ENCODE measurements around the gene NR2E3. TPM values are rescaled to one million over a fixed set of nuclear protein-coding genes. Genes with fewer than 3 reads are reported as not detected.

NR2E3 gene
- total and polyA plus RNA-seq, 9 of the 15 experiments (the other 6 are each of a cell fraction or from before 2014, with no cell fraction given), result not detected

DNA sequence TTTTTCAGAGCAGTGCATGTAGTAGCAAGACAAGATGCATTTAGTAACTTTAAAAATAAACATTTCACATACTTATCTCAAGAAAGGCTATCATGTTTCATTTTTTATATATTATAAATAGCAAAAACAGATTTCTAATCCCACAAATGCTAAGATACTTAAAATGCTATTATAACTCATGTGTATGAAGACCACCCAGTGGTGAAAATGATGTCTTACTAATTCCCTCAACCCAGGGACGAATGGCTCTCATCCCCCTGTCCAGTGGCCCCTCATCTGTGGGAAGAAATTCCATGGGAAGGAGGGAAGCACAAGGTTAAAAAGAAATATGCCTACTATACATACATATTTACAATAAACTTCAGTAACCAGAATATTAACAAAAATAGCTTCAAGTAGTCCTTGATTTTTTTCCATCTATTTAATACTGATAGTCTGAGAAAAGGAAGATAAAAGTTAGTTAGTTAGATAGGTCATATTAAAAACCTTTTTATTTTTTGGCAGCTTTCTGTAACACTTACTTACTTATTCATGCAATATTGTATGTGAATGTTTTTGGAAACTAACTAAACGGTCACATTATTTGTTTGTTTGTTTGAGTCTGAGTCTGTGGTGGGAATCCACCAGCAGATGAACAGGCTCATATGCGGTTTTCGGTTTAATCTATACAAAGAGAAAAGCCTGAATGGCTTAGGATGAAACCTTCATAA is 14.8 kb downstream of the NR2E3 start:
- 41% methylated on average over 4 of the region's 4 CpGs for WGBS (ENCODE audit: insufficient coverage, low coverage, missing lambda C conversion rate)
- no peak overlapping the region for H2AFZ ChIP-seq (ENCODE audit: low read depth, low read length)
- 0 out of 2 replicates have a peak, but pooled peaks cover 3% of the 10 kb centered on the region for H3K9me3 ChIP-seq (replicated peaks; ENCODE audit: control insufficient read depth, insufficient read depth, low read depth, low read length)
- no peaks in the 10 kb centered on the region for H3K79me2 ChIP-seq (ENCODE audit: control insufficient read depth, insufficient read depth, low read length)
- ATAC-seq (no peak), DNase-seq (ENCODE audit: extremely low read depth in 1 of 4, low spot score in 3 of 4) (no peak), FAIRE-seq (no peak)
- no peak overlapping the region for H3K4me2 ChIP-seq (ENCODE audit: insufficient read depth, low read length)
- intact Hi-C loops (cut with micrococcal nuclease), result no loop called here
- no peaks in the 10 kb centered on the region for H3K36me3 ChIP-seq (ENCODE audit: control insufficient read depth, insufficient read depth, low read length)
- CTCF ChIA-PET (ENCODE audit: low intra/inter-chr PET ratio), result no interaction called here
- H3K9ac ChIP-seq (ENCODE audit: insufficient read depth in 1 of 2, low read depth in 2 of 2, low read length in 2 of 2), result no peak overlapping the region
- H3K4me3 ChIP-seq, result no peak overlapping the region
- H3K27me3 ChIP-seq (ENCODE audit: control insufficient read depth in 2 of 2, insufficient read depth in 2 of 2, low read length in 2 of 2), result no peaks in the 10 kb centered on the region
- POLR2A ChIA-PET, result no interaction called here
- no peak for TF ChIP-seq MCM3 (IDR thresholded peaks at IDR 0.05)
- no peak for TF ChIP-seq ZC3H4 (CRISPR knock-in tag; IDR thresholded peaks at IDR 0.05; ENCODE audit: borderline replicate concordance)
- no peaks in the 10 kb centered on the region for H3K9me1 ChIP-seq (ENCODE audit: control insufficient read depth, insufficient read depth, low read length)
- no peak overlapping the region for H3K27ac ChIP-seq (ENCODE audit: extremely low read depth, low read depth, low read length)
- H3K4me1 ChIP-seq (replicated peaks in 1 of 2; ENCODE audit: control insufficient read depth in 2 of 2, insufficient read depth in 2 of 2, low read length in 2 of 2), result no peaks in the 10 kb centered on the region
- H4K20me1 ChIP-seq (replicated peaks; ENCODE audit: control insufficient read depth, insufficient read depth, low read length), result no peaks in the 10 kb centered on the region
- BruUV-seq (replicated peaks), result no TSS peak
- in situ Hi-C loops (cut with MboI), result no loop called here

DNA sequence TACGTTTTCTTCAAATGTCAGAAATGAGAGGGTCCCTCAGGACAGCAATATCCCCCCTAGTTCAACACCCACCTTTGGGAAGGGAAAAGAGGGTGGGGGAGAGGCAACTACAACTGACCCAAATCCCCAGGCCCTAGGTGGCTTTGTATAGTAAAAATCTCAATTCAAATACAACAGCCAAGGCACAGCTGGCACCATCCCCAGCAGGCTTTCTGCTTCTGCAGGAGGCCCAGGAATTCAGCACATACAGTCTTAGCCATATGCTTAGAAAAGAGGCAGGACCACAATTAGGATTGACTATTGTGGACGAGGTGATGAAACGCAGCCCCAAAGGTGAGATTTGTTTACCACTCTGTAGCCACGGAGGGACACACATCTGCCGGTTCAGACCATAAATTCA is 15.8 kb downstream of the NR2E3 start:
- POLR2A ChIA-PET, result no interaction called here
- Histone ChIP-seq H3K4me1 (replicated peaks in 1 of 2; ENCODE audit: control insufficient read depth in 2 of 2, insufficient read depth in 2 of 2, low read length in 2 of 2) (no peaks in the 10 kb centered on the region), H3K4me3 (no peak overlapping the region), H4K20me1 (replicated peaks; ENCODE audit: control insufficient read depth, insufficient read depth, low read length) (no peaks in the 10 kb centered on the region), H3K4me2 (ENCODE audit: insufficient read depth, low read length) (no peak overlapping the region), H2AFZ (ENCODE audit: low read depth, low read length) (no peak overlapping the region), H3K79me2 (ENCODE audit: control insufficient read depth, insufficient read depth, low read length) (no peaks in the 10 kb centered on the region), H3K27ac (ENCODE audit: extremely low read depth, low read depth, low read length) (no peak overlapping the region), H3K9me1 (ENCODE audit: control insufficient read depth, insufficient read depth, low read length) (no peaks in the 10 kb centered on the region), H3K9ac (ENCODE audit: insufficient read depth in 1 of 2, low read depth in 2 of 2, low read length in 2 of 2) (no peak overlapping the region), H3K36me3 (ENCODE audit: control insufficient read depth, insufficient read depth, low read length) (no peaks in the 10 kb centered on the region), H3K27me3 (ENCODE audit: control insufficient read depth in 2 of 2, insufficient read depth in 2 of 2, low read length in 2 of 2) (no peaks in the 10 kb centered on the region), H3K9me3 (replicated peaks; ENCODE audit: control insufficient read depth, insufficient read depth, low read depth, low read length) (0 out of 2 replicates have a peak, but pooled peaks cover 3% of the 10 kb centered on the region)
- ATAC-seq (no peak), FAIRE-seq (no peak), DNase-seq (ENCODE audit: extremely low read depth in 1 of 4, low spot score in 3 of 4) (no peak)
- in situ Hi-C loops (cut with MboI) (no loop called here), intact Hi-C loops (cut with micrococcal nuclease) (no loop called here)
- no TSS peak for BruUV-seq (replicated peaks)
- CTCF ChIA-PET (ENCODE audit: low intra/inter-chr PET ratio), result no interaction called here
- WGBS (ENCODE audit: insufficient coverage, low coverage, missing lambda C conversion rate), result 56% methylated on average over 5 of the region's 5 CpGs
- no peak for TF ChIP-seq ZNF253 (CRISPR knock-in tag; conservative IDR thresholded peaks at IDR 0.05)
- TF ChIP-seq, protein P1, sequence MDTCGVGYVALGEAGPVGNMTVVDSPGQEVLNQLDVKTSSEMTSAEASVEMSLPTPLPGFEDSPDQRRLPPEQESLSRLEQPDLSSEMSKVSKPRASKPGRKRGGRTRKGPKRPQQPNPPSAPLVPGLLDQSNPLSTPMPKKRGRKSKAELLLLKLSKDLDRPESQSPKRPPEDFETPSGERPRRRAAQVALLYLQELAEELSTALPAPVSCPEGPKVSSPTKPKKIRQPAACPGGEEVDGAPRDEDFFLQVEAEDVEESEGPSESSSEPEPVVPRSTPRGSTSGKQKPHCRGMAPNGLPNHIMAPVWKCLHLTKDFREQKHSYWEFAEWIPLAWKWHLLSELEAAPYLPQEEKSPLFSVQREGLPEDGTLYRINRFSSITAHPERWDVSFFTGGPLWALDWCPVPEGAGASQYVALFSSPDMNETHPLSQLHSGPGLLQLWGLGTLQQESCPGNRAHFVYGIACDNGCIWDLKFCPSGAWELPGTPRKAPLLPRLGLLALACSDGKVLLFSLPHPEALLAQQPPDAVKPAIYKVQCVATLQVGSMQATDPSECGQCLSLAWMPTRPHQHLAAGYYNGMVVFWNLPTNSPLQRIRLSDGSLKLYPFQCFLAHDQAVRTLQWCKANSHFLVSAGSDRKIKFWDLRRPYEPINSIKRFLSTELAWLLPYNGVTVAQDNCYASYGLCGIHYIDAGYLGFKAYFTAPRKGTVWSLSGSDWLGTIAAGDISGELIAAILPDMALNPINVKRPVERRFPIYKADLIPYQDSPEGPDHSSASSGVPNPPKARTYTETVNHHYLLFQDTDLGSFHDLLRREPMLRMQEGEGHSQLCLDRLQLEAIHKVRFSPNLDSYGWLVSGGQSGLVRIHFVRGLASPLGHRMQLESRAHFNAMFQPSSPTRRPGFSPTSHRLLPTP (IDR thresholded peaks at IDR 0.05; ENCODE audit: borderline replicate concordance, extremely low read depth, insufficient read length), result no peak
- TF ChIP-seq CREBBP (IDR thresholded peaks at IDR 0.05; ENCODE audit: low read depth, low read length), result no peak
- TF ChIP-seq, protein P2, sequence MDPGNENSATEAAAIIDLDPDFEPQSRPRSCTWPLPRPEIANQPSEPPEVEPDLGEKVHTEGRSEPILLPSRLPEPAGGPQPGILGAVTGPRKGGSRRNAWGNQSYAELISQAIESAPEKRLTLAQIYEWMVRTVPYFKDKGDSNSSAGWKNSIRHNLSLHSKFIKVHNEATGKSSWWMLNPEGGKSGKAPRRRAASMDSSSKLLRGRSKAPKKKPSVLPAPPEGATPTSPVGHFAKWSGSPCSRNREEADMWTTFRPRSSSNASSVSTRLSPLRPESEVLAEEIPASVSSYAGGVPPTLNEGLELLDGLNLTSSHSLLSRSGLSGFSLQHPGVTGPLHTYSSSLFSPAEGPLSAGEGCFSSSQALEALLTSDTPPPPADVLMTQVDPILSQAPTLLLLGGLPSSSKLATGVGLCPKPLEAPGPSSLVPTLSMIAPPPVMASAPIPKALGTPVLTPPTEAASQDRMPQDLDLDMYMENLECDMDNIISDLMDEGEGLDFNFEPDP (CRISPR knock-in tag; IDR thresholded peaks at IDR 0.05), result no peak
- no peak for TF ChIP-seq SMARCB1 (IDR thresholded peaks at IDR 0.05; ENCODE audit: insufficient read length, low read depth)
- no peak for TF ChIP-seq ILK (tag; IDR thresholded peaks at IDR 0.05; ENCODE audit: borderline replicate concordance, low read depth)
- TF ChIP-seq KHSRP (IDR thresholded peaks at IDR 0.05), result no peak

All from K562 (cell line).